Right lobe of liver (tissue), 6 donors: ENCODE data around the gene SPATA1. TPM values are rescaled to one million over a fixed set of nuclear protein-coding genes. Genes with fewer than 3 reads are reported as not detected.

Experiments
- ATAC-seq, 4 donors: fragments of 200-7000 bp; cut with Tn5 transposase; one replicate each; pipeline ENCODE4 v1.9.1; 2020; ENCODE audit warnings: mild to moderate bottlenecking in 4 of 4, moderate library complexity in 4 of 4
- DNase-seq, 3 donors: peaks; one replicate each; pipeline ENCODE4 v3.0.0-alpha.2; 2020
- H3K27ac ChIP-seq, 3 donors: fragments of 200-600 bp; one replicate each; pipeline ENCODE4 v1.8.0; 2022
- H3K27me3 ChIP-seq, 2 donors: fragments of 200-600 bp; one replicate each; pipeline ENCODE4 v1.8.0; 2022
- H3K36me3 ChIP-seq, 4 donors: fragments of 200-600 bp; sonication (generic) in 1 of 4; one replicate each; pipeline versions ENCODE4 v1.5.1 to v1.8.0; 2017 to 2022; ENCODE audit warnings: control low read depth in 1 of 4
- H3K4me1 ChIP-seq, 4 donors: fragments of 200-600 bp; sonication (generic) in 1 of 4; one replicate each; pipeline versions ENCODE4 v1.5.1 to v1.8.0; 2017 to 2022; ENCODE audit warnings: control low read depth in 1 of 4
- H3K4me3 ChIP-seq, 3 donors: fragments of 200-600 bp; one replicate each; pipeline ENCODE4 v1.8.0; 2022
- H3K9me3 ChIP-seq, 4 donors: fragments of 200-600 bp; sonication (generic) in 1 of 4; one replicate each; pipeline versions ENCODE4 v1.5.1 to v1.8.0; 2017 to 2022; ENCODE audit warnings: control low read depth in 1 of 4
- CTCF ChIP-seq, 4 donors: fragments of 200-600 bp in 3 of 4; fragments of 450-650 bp in 1 of 4; IDR thresholded peaks; one replicate each; pipeline versions ENCODE4 v1.5.1 to v1.8.0; 2016 to 2022; ENCODE audit warnings: antibody characterized with exemption in 4 of 4, mild to moderate bottlenecking in 2 of 4
- POLR2A ChIP-seq: fragments of 450-650 bp; IDR thresholded peaks from one replicate; pipeline ENCODE4 v1.6.1; 2017; ENCODE audit warnings: antibody characterized with exemption, mild to moderate bottlenecking
- WGBS: methylation state at CpG from one replicate; pipeline ENCODE4 v1.1.6; 2018; ENCODE audit warnings: low coverage, low lambda C conversion rate; ENCODE audit not compliant: insufficient coverage; ENCODE audit errors: missing lambda C conversion rate; 5-methylcytosine and 5-hydroxymethylcytosine counted together
- intact Hi-C, 2 donors: fragments of 100-400 bp; cut with DNase I; formaldehyde crosslinking; loops; one replicate each; pipeline versions ENCODE4 v1.11.2 to v1.14.1; 2022
- total RNA-seq, 6 experiments: library from RNA; depleted of rRNA in 2 of 6; stranded (reverse); fragments of >200 nt in 2 of 6; fragmentation: NEBNext Ultra II Directional in 3 of 6; extraction: Animal tissue kit (Norgen Biotek cat#: 25700) in 3 of 6; gene quantifications; one replicate each; pipeline versions ENCODE4 v1.1.0 to v1.2.4, GENCODE V29; 2016 to 2023
- donor health status: DM: no; HTN: yes; CAD: no.
- donor health status: DM: no; HTN: no; CAD: no.
- donor health status: DM: no; HTN: no; CAD: no.
- donor health status: DM: no; HTN: yes; CAD: no.
- donor health status: DM: no; HTN: yes; CAD: no.

Gene SPATA1
- total RNA-seq, 6 experiments from 2014 or later: 0.31 to 1.7 (median 0.92) TPM

- intact Hi-C loops: no loop called here
- H3K27ac ChIP-seq: peak within 1 kb of the TSS; percentile 60 to 86 (median 77)
- WGBS: 9% methylated on average over 27 of the region's 51 CpGs
- TF ChIP-seq POLR2A (peak; percentile 73), CTCF (IDR thresholded peaks at IDR 0.05) (no peak)
- H3K36me3 ChIP-seq: peaks cover 0 to 15% (median 0%) of the 10 kb centered on the region in 4 donors
- peak within 1 kb of the TSS; percentile 76 to 87 (median 84) for H3K4me3 ChIP-seq
- no peaks in the 10 kb centered on the region for H3K9me3 ChIP-seq
- peak; percentile 94 to 97 (median 96) for ATAC-seq
- DNase-seq: peak; percentile 76 to 80 (median 77)
- peaks cover 0 to 13% (median 4%) of the 10 kb centered on the region in 4 donors for H3K4me1 ChIP-seq
- peaks cover 0 to 3% of the 10 kb centered on the region in 2 donors for H3K27me3 ChIP-seq
Measured at GRCh38 chr1:84478876-84479868, 27.0 kb upstream of the SPATA1 start, which contains the start of gene RPF1. TSS of gene RPF1 (plus strand) at chr1:84479266. CDS start at chr1:84479282, 16 bp downstream.

GRCh38 chr1:84479998-84480397 is 26.2 kb upstream of the SPATA1 start:
- DNase-seq (no peak), ATAC-seq (no peak)
- H3K36me3 ChIP-seq: peaks cover 0 to 17% (median under 1%) of the 10 kb centered on the region in 4 donors
- no peaks in the 10 kb centered on the region for H3K9me3 ChIP-seq
- TF ChIP-seq CTCF (IDR thresholded peaks at IDR 0.05): no peak
- no peak for TF ChIP-seq POLR2A
- 2% methylated on average over 9 of the region's 9 CpGs for WGBS
- peak overlapping the region; percentile 76 to 87 (median 84) for H3K4me3 ChIP-seq
- intact Hi-C loops: no loop called here
- H3K27ac ChIP-seq: peak overlapping the region in 2 of 3 donors; percentile 60 to 77
- peaks cover 0 to 13% (median 4%) of the 10 kb centered on the region in 4 donors for H3K4me1 ChIP-seq
- peaks cover 0 to 3% of the 10 kb centered on the region in 2 donors for H3K27me3 ChIP-seq

GRCh38 chr1:84480650-84481049 is 25.5 kb upstream of the SPATA1 start:
- Histone ChIP-seq H3K4me1 (peaks cover 0 to 13% (median 4%) of the 10 kb centered on the region in 4 donors), H3K27me3 (peaks cover 0 to 3% of the 10 kb centered on the region in 2 donors), H3K27ac (no peak overlapping the region), H3K4me3 (peak overlapping the region in 1 of 3 donors; percentile 87), H3K9me3 (no peaks in the 10 kb centered on the region), H3K36me3 (peaks cover 0 to 17% (median under 1%) of the 10 kb centered on the region in 4 donors)
- intact Hi-C loops: no loop called here
- ATAC-seq: no peak
- TF ChIP-seq POLR2A (no peak), CTCF (IDR thresholded peaks at IDR 0.05) (no peak)
- 71% methylated on average over 4 of the region's 4 CpGs for WGBS
- DNase-seq: no peak

- intact Hi-C loops: no loop called here
- 92% methylated on average over 2 of the region's 2 CpGs for WGBS
- TF ChIP-seq CTCF (IDR thresholded peaks at IDR 0.05): no peak
- no peak for TF ChIP-seq POLR2A
- Histone ChIP-seq H3K36me3 (peaks cover 0 to 17% (median under 1%) of the 10 kb centered on the region in 4 donors), H3K4me3 (no peak overlapping the region), H3K9me3 (no peaks in the 10 kb centered on the region), H3K27ac (no peak overlapping the region), H3K4me1 (peaks cover 0 to 13% (median 4%) of the 10 kb centered on the region in 4 donors), H3K27me3 (peaks cover 0 to 3% of the 10 kb centered on the region in 2 donors)
- ATAC-seq: no peak
- no peak for DNase-seq
Measured at GRCh38 chr1:84481317-84481716, 24.9 kb upstream of the SPATA1 start.
